HL-60 (cell line): Measurements from ENCODE around the gene MBNL1.

ENCODE experiments used
- CTCF ChIP-seq: IDR thresholded peaks from one replicate; pipeline ENCODE4 v1.5.1; 2011; ENCODE audit warnings: low read length, control low read depth, inconsistent platforms; ENCODE audit not compliant: insufficient read depth
- GABPA ChIP-seq: IDR thresholded peaks from 2 replicates; pipeline ENCODE4 v1.6.1; 2012; ENCODE audit warnings: low read depth
- POLR2AphosphoS5 ChIP-seq: IDR thresholded peaks from 2 replicates; pipeline ENCODE4 v1.6.1; 2012; ENCODE audit warnings: low read depth
- REST ChIP-seq: IDR thresholded peaks from 2 replicates; pipeline ENCODE4 v1.6.1; 2012; ENCODE audit warnings: low read depth; ENCODE audit not compliant: insufficient replicate concordance

GRCh38 chr3:152269056-152269830, 514 bp downstream of the MBNL1 start:
- TF ChIP-seq CTCF (no peak), REST (no peak), POLR2AphosphoS5 (peak; percentile 95), GABPA (peak; percentile 3; the same call in 1 of the 2 replicates)
